ENCODE measurements around the gene GRK6. TPM values are rescaled to one million over a fixed set of nuclear protein-coding genes. Genes with fewer than 3 reads are reported as not detected.

GRK6 gene
- total and polyA plus RNA-seq, 9 of the 15 experiments (the other 6 are each of a cell fraction or from before 2014, with no cell fraction given): 0.63 to 122 (median 44.5) TPM

DNA sequence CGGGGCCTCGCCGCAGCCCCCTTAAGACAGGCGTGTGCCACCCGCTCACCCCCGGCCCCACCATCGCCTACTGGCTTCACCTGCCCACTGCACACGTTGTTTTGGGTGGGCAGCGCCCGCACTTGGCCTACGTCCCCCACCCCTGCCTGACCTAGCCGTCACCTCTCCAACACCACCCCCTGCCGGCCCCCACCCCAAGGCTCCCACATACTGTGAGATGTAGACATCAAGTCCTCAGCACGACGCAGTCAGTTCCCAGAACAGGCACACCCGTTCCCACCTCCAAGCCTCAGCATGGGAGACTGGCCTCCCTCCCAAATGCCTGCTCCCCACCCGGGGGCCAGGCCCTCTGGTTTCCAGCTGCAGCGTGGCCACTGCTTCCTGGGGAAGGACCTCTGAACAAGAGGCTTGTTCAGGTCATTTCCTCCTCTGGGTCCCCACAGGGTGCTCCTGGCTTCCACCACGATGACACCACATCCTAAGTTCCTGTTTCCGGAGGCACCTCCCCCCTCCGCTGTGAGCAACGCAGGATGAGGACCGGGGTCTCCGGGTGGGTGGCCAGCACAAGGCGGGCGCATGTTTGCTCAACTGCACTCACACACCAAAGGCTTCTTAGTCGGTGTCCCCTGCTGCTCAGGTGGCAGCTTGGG lies 35.7 kb downstream of the GRK6 start:
- Histone ChIP-seq H3K27me3 (ENCODE audit: control insufficient read depth in 2 of 2, insufficient read depth in 2 of 2, low read length in 2 of 2) (no peaks in the 10 kb centered on the region), H3K79me2 (ENCODE audit: control insufficient read depth, insufficient read depth, low read length) (0 out of 3 replicates have a peak, but pooled peaks cover 2% of the 10 kb centered on the region), H3K9ac (ENCODE audit: insufficient read depth in 1 of 2, low read depth in 2 of 2, low read length in 2 of 2) (peak overlapping the region; percentile 20 to 69; a peak in 3 of 4 replicates), H3K4me1 (replicated peaks in 1 of 2; ENCODE audit: control insufficient read depth in 2 of 2, insufficient read depth in 2 of 2, low read length in 2 of 2) (peaks cover 8 to 38% of the 10 kb centered on the region in 2 experiments), H3K36me3 (ENCODE audit: control insufficient read depth, insufficient read depth, low read length) (peaks cover 64% of the 10 kb centered on the region; the same call in 2 of the 3 replicates), H3K9me1 (ENCODE audit: control insufficient read depth, insufficient read depth, low read length) (peaks cover under 1% of the 10 kb centered on the region), H3K4me2 (ENCODE audit: insufficient read depth, low read length) (peak overlapping the region; percentile 37), H3K9me3 (replicated peaks; ENCODE audit: control insufficient read depth, insufficient read depth, low read depth, low read length) (peaks cover 4% of the 10 kb centered on the region), H4K20me1 (replicated peaks; ENCODE audit: control insufficient read depth, insufficient read depth, low read length) (peaks cover 4% of the 10 kb centered on the region), H3K27ac (ENCODE audit: extremely low read depth, low read depth, low read length) (peak overlapping the region; percentile 60), H3K4me3 (no peak overlapping the region), H2AFZ (ENCODE audit: low read depth, low read length) (peak overlapping the region; percentile 68)
- in situ Hi-C loops (cut with MboI) (no loop called here), intact Hi-C loops (cut with micrococcal nuclease) (no loop called here)
- BruUV-seq (replicated peaks): no TSS peak
- ChIA-PET CTCF (ENCODE audit: low intra/inter-chr PET ratio) (no interaction called here), POLR2A (interaction anchor here (0.6 to 1.5 kb wide), 2 partner anchors 22 to 83 kb away, joined by 3 read pairs; no protein-coding TSS in a partner anchor)
- ATAC-seq (peak; percentile 45), DNase-seq (ENCODE audit: extremely low read depth in 1 of 4, low spot score in 3 of 4) (peak in 1 of 4 experiments; percentile 55), FAIRE-seq (no peak)
- WGBS (ENCODE audit: insufficient coverage, low coverage, missing lambda C conversion rate): 70% methylated on average over 21 of the region's 27 CpGs
- TF ChIP-seq DPF2 (IDR thresholded peaks at IDR 0.05) (no peak), TCF7 (IDR thresholded peaks at IDR 0.05; ENCODE audit: borderline replicate concordance) (no peak), MYC (IDR thresholded peaks at IDR 0.05; ENCODE audit: low read depth, low read length) (no peak), MYC (CRISPR knock-in tag; IDR thresholded peaks at IDR 0.05; ENCODE audit: borderline replicate concordance, low read depth) (no peak), POLR2G (IDR thresholded peaks at IDR 0.05; ENCODE audit: low read depth, low read length) (peak; percentile 60; the same call in 1 of the 2 replicates), PRMT5 (CRISPR knock-in tag; IDR thresholded peaks at IDR 0.05) (no peak)
- TF ChIP-seq, protein P1, sequence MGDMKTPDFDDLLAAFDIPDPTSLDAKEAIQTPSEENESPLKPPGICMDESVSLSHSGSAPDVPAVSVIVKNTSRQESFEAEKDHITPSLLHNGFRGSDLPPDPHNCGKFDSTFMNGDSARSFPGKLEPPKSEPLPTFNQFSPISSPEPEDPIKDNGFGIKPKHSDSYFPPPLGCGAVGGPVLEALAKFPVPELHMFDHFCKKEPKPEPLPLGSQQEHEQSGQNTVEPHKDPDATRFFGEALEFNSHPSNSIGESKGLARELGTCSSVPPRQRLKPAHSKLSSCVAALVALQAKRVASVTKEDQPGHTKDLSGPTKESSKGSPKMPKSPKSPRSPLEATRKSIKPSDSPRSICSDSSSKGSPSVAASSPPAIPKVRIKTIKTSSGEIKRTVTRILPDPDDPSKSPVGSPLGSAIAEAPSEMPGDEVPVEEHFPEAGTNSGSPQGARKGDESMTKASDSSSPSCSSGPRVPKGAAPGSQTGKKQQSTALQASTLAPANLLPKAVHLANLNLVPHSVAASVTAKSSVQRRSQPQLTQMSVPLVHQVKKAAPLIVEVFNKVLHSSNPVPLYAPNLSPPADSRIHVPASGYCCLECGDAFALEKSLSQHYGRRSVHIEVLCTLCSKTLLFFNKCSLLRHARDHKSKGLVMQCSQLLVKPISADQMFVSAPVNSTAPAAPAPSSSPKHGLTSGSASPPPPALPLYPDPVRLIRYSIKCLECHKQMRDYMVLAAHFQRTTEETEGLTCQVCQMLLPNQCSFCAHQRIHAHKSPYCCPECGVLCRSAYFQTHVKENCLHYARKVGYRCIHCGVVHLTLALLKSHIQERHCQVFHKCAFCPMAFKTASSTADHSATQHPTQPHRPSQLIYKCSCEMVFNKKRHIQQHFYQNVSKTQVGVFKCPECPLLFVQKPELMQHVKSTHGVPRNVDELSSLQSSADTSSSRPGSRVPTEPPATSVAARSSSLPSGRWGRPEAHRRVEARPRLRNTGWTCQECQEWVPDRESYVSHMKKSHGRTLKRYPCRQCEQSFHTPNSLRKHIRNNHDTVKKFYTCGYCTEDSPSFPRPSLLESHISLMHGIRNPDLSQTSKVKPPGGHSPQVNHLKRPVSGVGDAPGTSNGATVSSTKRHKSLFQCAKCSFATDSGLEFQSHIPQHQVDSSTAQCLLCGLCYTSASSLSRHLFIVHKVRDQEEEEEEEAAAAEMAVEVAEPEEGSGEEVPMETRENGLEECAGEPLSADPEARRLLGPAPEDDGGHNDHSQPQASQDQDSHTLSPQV (IDR thresholded peaks at IDR 0.05): peak; percentile 56
- TF ChIP-seq, protein P2, sequence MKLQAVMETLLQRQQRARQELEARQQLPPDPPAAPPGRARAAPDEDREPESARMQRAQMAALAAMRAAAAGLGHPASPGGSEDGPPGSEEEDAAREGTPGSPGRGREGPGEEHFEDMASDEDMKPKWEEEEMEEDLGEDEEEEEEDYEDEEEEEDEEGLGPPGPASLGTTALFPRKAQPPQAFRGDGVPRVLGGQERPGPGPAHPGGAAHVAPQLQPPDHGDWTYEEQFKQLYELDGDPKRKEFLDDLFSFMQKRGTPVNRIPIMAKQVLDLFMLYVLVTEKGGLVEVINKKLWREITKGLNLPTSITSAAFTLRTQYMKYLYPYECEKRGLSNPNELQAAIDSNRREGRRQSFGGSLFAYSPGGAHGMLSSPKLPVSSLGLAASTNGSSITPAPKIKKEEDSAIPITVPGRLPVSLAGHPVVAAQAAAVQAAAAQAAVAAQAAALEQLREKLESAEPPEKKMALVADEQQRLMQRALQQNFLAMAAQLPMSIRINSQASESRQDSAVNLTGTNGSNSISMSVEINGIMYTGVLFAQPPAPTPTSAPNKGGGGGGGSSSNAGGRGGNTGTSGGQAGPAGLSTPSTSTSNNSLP (IDR thresholded peaks at IDR 0.05; ENCODE audit: borderline replicate concordance, low read depth, low read length): no peak
- TF ChIP-seq, protein P3, sequence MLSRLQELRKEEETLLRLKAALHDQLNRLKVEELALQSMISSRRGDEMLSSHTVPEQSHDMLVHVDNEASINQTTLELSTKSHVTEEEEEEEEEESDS (CRISPR knock-in tag; IDR thresholded peaks at IDR 0.05): no peak

All from K562 (cell line).